Measurements from ENCODE around the gene EIF4G3. TPM values are rescaled to one million over a fixed set of nuclear protein-coding genes. Genes with fewer than 3 reads are reported as not detected.

Gene EIF4G3
- total RNA-seq, 1 experiment from 2014 or later, result 72.0 TPM

- no peak overlapping the region for H2AFZ ChIP-seq (ENCODE audit: low read length)
- no peak overlapping the region for H4K91ac ChIP-seq (ENCODE audit: insufficient read length, low read depth, low read length)
- no peak overlapping the region for H3K18ac ChIP-seq (ENCODE audit: insufficient read length, low read depth, low read length)
- Mint-ChIP-seq H3K9me3 (no peaks in the 10 kb centered on the region), H3K27me3 (ENCODE audit: low read depth) (no peaks in the 10 kb centered on the region), H3K36me3 (ENCODE audit: insufficient read depth in 1 of 3, low read depth in 3 of 3) (peaks cover 0 to 4% (median 0%) of the 10 kb centered on the region in 3 experiments; a peak in 1 of 7 replicates), H3K4me1 (peaks cover 2 to 7% of the 10 kb centered on the region in 2 experiments; a peak in 2 of 4 replicates), H3K27ac (no peak overlapping the region), H3K4me3 (no peak overlapping the region)
- no peak overlapping the region for H2BK5ac ChIP-seq (ENCODE audit: insufficient read length, low read length)
- H2AK5ac ChIP-seq (ENCODE audit: insufficient read length, low read length), result no peak overlapping the region
- no peak overlapping the region for H3K4me2 ChIP-seq (ENCODE audit: insufficient read depth, insufficient read length, low read length)
- no peak for DNase-seq
- H3K4me1 ChIP-seq (ENCODE audit: insufficient read depth, low read length), result no peaks in the 10 kb centered on the region; the same call in 1 of the 2 replicates
- H3K56ac ChIP-seq (ENCODE audit: insufficient read length, low read depth, low read length), result no peak overlapping the region
- no peak overlapping the region for H2BK15ac ChIP-seq (ENCODE audit: low read depth, low read length)
- H3K27ac ChIP-seq (ENCODE audit: insufficient read length, low read depth, low read length), result no peak overlapping the region
- TF ChIP-seq, protein P1, sequence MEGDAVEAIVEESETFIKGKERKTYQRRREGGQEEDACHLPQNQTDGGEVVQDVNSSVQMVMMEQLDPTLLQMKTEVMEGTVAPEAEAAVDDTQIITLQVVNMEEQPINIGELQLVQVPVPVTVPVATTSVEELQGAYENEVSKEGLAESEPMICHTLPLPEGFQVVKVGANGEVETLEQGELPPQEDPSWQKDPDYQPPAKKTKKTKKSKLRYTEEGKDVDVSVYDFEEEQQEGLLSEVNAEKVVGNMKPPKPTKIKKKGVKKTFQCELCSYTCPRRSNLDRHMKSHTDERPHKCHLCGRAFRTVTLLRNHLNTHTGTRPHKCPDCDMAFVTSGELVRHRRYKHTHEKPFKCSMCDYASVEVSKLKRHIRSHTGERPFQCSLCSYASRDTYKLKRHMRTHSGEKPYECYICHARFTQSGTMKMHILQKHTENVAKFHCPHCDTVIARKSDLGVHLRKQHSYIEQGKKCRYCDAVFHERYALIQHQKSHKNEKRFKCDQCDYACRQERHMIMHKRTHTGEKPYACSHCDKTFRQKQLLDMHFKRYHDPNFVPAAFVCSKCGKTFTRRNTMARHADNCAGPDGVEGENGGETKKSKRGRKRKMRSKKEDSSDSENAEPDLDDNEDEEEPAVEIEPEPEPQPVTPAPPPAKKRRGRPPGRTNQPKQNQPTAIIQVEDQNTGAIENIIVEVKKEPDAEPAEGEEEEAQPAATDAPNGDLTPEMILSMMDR (conservative IDR thresholded peaks at IDR 0.05), result no peak
- no peak overlapping the region for H3K9ac ChIP-seq (ENCODE audit: extremely low read depth, insufficient read length, low read length)
- H2BK12ac ChIP-seq (ENCODE audit: insufficient read length, low read depth, low read length), result no peak overlapping the region
- no peak overlapping the region for H4K8ac ChIP-seq (replicated peaks; ENCODE audit: insufficient read length, low read depth, low read length)
- no peak overlapping the region for H3T11ph ChIP-seq (ENCODE audit: low read length)
- no peaks in the 10 kb centered on the region for H3K9me3 ChIP-seq (ENCODE audit: control insufficient read depth, low read depth, low read length)
- no peaks in the 10 kb centered on the region for H3K79me2 ChIP-seq (ENCODE audit: insufficient read depth, low read length)
- H3K79me1 ChIP-seq (ENCODE audit: insufficient read depth, low read depth, low read length, poor library complexity, severe bottlenecking), result no peaks in the 10 kb centered on the region
- H3K23ac ChIP-seq (ENCODE audit: insufficient read length, low read depth, low read length), result no peak overlapping the region
- H4K20me1 ChIP-seq (ENCODE audit: control insufficient read depth, insufficient read depth, insufficient read length), result no peaks in the 10 kb centered on the region
- H3K23me2 ChIP-seq (ENCODE audit: insufficient read length, low read depth, low read length, poor library complexity, severe bottlenecking), result no peaks in the 10 kb centered on the region
- no peak overlapping the region for H3K4ac ChIP-seq (ENCODE audit: low read depth, low read length)
- H2BK20ac ChIP-seq (ENCODE audit: low read depth, low read length, poor library complexity, severe bottlenecking), result no peak overlapping the region
- H4K5ac ChIP-seq (ENCODE audit: insufficient read length, low read depth, low read length), result no peak overlapping the region
- H3K14ac ChIP-seq (ENCODE audit: insufficient read depth, low read length), result no peak overlapping the region
- no peak overlapping the region for H2BK120ac ChIP-seq (ENCODE audit: low read depth, low read length, poor library complexity, severe bottlenecking)
- no peaks in the 10 kb centered on the region; the same call in 1 of the 2 replicates for H3K27me3 ChIP-seq (ENCODE audit: insufficient read depth, low read length)
Observed at GRCh38 chr1:20998826-20999225, 177.9 kb downstream of the EIF4G3 start.
